Activated CD8-positive, alpha-beta memory T cell treated with anti-CD3 and anti-CD28 coated beads for 24 hours (primary cell): Measurements from ENCODE around the gene ATP1B2.

Experiments used
- DNase-seq: peaks from one replicate; pipeline ENCODE4 v3.0.0-alpha.2; 2020

Gene ATP1B2

GRCh38 chr17:7686222-7687071, 35.7 kb downstream of the ATP1B2 start:
- peak; percentile 90 for DNase-seq

GRCh38 chr17:7687072-7687907, 36.6 kb downstream of the ATP1B2 start, which contains the start of gene TP53:
Gene TP53 (minus strand): TSS chr17:7687490. CDS start chr17:7676594, 10,896 bp downstream.
- DNase-seq, result peak; percentile 94

GRCh38 chr17:7687908-7688807, 37.4 kb downstream of the ATP1B2 start, which contains the start of gene WRAP53:
Gene WRAP53 (plus strand): TSS chr17:7688477. CDS start chr17:7688649, 172 bp downstream.
- peak; percentile 98 for DNase-seq

GRCh38 chr17:7688808-7689316, 38.1 kb downstream of the ATP1B2 start:
- no peak for DNase-seq

- no peak for DNase-seq
These were observed 44.9 kb downstream of the ATP1B2 start for GRCh38 chr17:7695586-7695985.

- no peak for DNase-seq
These were observed 47.3 kb downstream of the ATP1B2 start for GRCh38 chr17:7697828-7698588.

- no peak for DNase-seq
These were observed 49.8 kb downstream of the ATP1B2 start for GRCh38 chr17:7700510-7700909.

GRCh38 chr17:7701681-7702080, 51.0 kb downstream of the ATP1B2 start:
- no peak for DNase-seq

- DNase-seq, result no peak
These were observed 52.0 kb downstream of the ATP1B2 start for GRCh38 chr17:7702776-7703175.

GRCh38 chr17:7703584-7704479, 53.1 kb downstream of the ATP1B2 start:
- DNase-seq, result no peak

- DNase-seq, result no peak
These were observed 54.0 kb downstream of the ATP1B2 start, which contains the start of gene EFNB3 for GRCh38 chr17:7704601-7705268. Gene EFNB3 (plus strand): TSS chr17:7705202. CDS start chr17:7705599, 397 bp downstream.

- no peak for DNase-seq
These were observed 54.8 kb downstream of the ATP1B2 start for GRCh38 chr17:7705269-7706255.

GRCh38 chr17:7706631-7707354, 56.1 kb downstream of the ATP1B2 start:
- DNase-seq, result no peak
